GM18498 (cell line): ENCODE results near the gene TTLL6.
"Not testable (repeated sequence)": the region's sequence is repeated elsewhere in the genome, so short reads cannot be mapped to it uniquely, and the experiment has no call there.

Experiments
- ATAC-seq: cut with Tn5 transposase; IDR thresholded peaks from one replicate; pipeline ENCODE4 v1.9.1; 2021; ENCODE audit warnings: mild to moderate bottlenecking, moderate library complexity; ENCODE audit not compliant: unreplicated experiment

TTLL6 gene

GRCh38 chr17:48725004-48725287 is 92.1 kb downstream of the TTLL6 start:
- ATAC-seq = no peak

- no peak for ATAC-seq
Measured at GRCh38 chr17:48724251-48725003, 92.6 kb downstream of the TTLL6 start.

GRCh38 chr17:48723423-48724250 is 93.4 kb downstream of the TTLL6 start:
- ATAC-seq = no peak

GRCh38 chr17:48722915-48723422 is 94.1 kb downstream of the TTLL6 start, which contains the start of gene PRAC2:
Gene PRAC2 (plus strand): TSS chr17:48723185. CDS start chr17:48724411, 1,226 bp downstream.
- ATAC-seq = no peak

GRCh38 chr17:48722201-48722907 is 94.7 kb downstream of the TTLL6 start, which contains the start of gene PRAC1:
Gene PRAC1 (minus strand): TSS chr17:48722518. CDS start chr17:48722392, 126 bp downstream.
- ATAC-seq = no peak

- no peak for ATAC-seq
Measured at GRCh38 chr17:48721009-48721402, 96.0 kb downstream of the TTLL6 start.

- no peak for ATAC-seq
Measured at GRCh38 chr17:48720266-48721008, 96.6 kb downstream of the TTLL6 start.

- ATAC-seq = no peak
Measured at GRCh38 chr17:48719642-48720265, 97.3 kb downstream of the TTLL6 start.

- ATAC-seq = no peak
Measured at GRCh38 chr17:48718761-48719641, 98.0 kb downstream of the TTLL6 start.

- no peak for ATAC-seq
Measured at GRCh38 chr17:48718227-48718760, 98.7 kb downstream of the TTLL6 start.

- ATAC-seq = no peak
Measured at GRCh38 chr17:48717367-48718226, 99.4 kb downstream of the TTLL6 start.

- not testable (repeated sequence) for ATAC-seq
Measured at GRCh38 chr17:48716549-48716948, 100.5 kb downstream of the TTLL6 start.

- ATAC-seq = no peak
Measured at GRCh38 chr17:48715496-48716399, 101.3 kb downstream of the TTLL6 start.
